Activated CD4-positive, alpha-beta T cell treated with anti-CD3 and anti-CD28 coated beads, Interleukin-2, amount 10 ng/mL, durations not matched to agents 7 days and 5 days (primary cell): ENCODE data around the gene KRTAP5-7. TPM values are rescaled to one million over a fixed set of nuclear protein-coding genes. Genes with fewer than 3 reads are reported as not detected.
"Not testable (repeated sequence)": the region's sequence is repeated elsewhere in the genome, so short reads cannot be mapped to it uniquely, and the experiment has no call there.

Experiments used
- CTCF ChIA-PET: fragments of 350-600 bp; sonication (Branson Sonifier 250); formaldehyde crosslinking; loops from one replicate; lab custom pipeline; 2021; ENCODE audit warnings: antibody characterized with exemption; lab: Charles Lee
- POLR2A ChIA-PET: fragments of 350-600 bp; sonication (Branson Sonifier 250); formaldehyde crosslinking; loops from one replicate; lab custom pipeline; 2021; ENCODE audit warnings: antibody characterized with exemption; lab: Charles Lee
- DNase-seq: peaks from one replicate; pipeline ENCODE4 v3.0.0-alpha.2; 2020
- H3K27ac Mint-ChIP-seq: one replicate; pipeline ENCODE4 v1.8.0; 2021; ENCODE audit warnings: mild to moderate bottlenecking, moderate library complexity, mixed read lengths
- H3K27me3 Mint-ChIP-seq: one replicate; pipeline ENCODE4 v1.8.0; 2021; ENCODE audit warnings: mixed read lengths
- H3K36me3 Mint-ChIP-seq: one replicate; pipeline ENCODE4 v1.8.0; 2021; ENCODE audit warnings: low read depth, mixed read lengths
- H3K4me1 Mint-ChIP-seq: one replicate; pipeline ENCODE4 v1.8.0; 2021; ENCODE audit warnings: mixed read lengths
- H3K4me3 Mint-ChIP-seq: one replicate; pipeline ENCODE4 v1.8.0; 2021; ENCODE audit warnings: mild to moderate bottlenecking, moderate library complexity, mixed read lengths
- H3K9me3 Mint-ChIP-seq: one replicate; pipeline ENCODE4 v1.8.0; 2021; ENCODE audit warnings: mixed read lengths
- total RNA-seq, 2 experiments: library from RNA; stranded (reverse); gene quantifications; one replicate each; pipeline ENCODE4 v1.2.3, GENCODE V29; 2021

KRTAP5-7 gene
- total RNA-seq, 2 experiments from 2014 or later, result 0.29 TPM; not detected in 1

GRCh38 chr11:71576688-71577465 is 49.8 kb downstream of the KRTAP5-7 start:
- H3K36me3 Mint-ChIP-seq, DNase-seq, H3K9me3 Mint-ChIP-seq, H3K4me3 Mint-ChIP-seq, CTCF ChIA-PET, H3K4me1 Mint-ChIP-seq, H3K27ac Mint-ChIP-seq, POLR2A ChIA-PET: not testable (repeated sequence)
- peaks cover 13% of the 10 kb centered on the region for H3K27me3 Mint-ChIP-seq

- H3K9me3 Mint-ChIP-seq, result no peaks in the 10 kb centered on the region
- no peak for DNase-seq
- peaks cover 13% of the 10 kb centered on the region for H3K27me3 Mint-ChIP-seq
- no peak overlapping the region for H3K4me3 Mint-ChIP-seq
- H3K27ac Mint-ChIP-seq, result no peak overlapping the region
- CTCF ChIA-PET, result no interaction called here
- no peaks in the 10 kb centered on the region for H3K36me3 Mint-ChIP-seq
- peaks cover 2% of the 10 kb centered on the region for H3K4me1 Mint-ChIP-seq
- POLR2A ChIA-PET, result no interaction called here
These were observed 50.5 kb downstream of the KRTAP5-7 start for GRCh38 chr11:71577469-71578004.

Other genes starting within 250 kb of the KRTAP5-7 start
- 10 to 100 TPM; 29.5 to 30.1 TPM for gene DHCR7, start 78.9 kb upstream of the KRTAP5-7 start, total RNA-seq
- gene NADSYN1, start 74.1 kb upstream of the KRTAP5-7 start, total RNA-seq, result 100 to 1,000 TPM; 120 to 127 TPM
- gene KRTAP5-8, start 10.8 kb downstream of the KRTAP5-7 start, total RNA-seq, result under 1 TPM in 1 of 2 experiments, not detected in 1; 0.17 TPM
- gene KRTAP5-9, start 21.2 kb downstream of the KRTAP5-7 start, total RNA-seq, result under 1 TPM; 0.19 to 0.35 TPM
- gene KRTAP5-10, start 38.3 kb downstream of the KRTAP5-7 start, total RNA-seq, result not detected
- gene KRTAP5-11, start 55.6 kb downstream of the KRTAP5-7 start, total RNA-seq, result not detected